Fibroblast of skin of right quadriceps (primary cell): ENCODE data around the gene CC2D1B.
"Not testable (repeated sequence)": the region's sequence is repeated elsewhere in the genome, so short reads cannot be mapped to it uniquely, and the experiment has no call there.

Experiments used
- DNase-seq: peaks from one replicate; pipeline ENCODE4 v3.0.0-alpha.2; 2013

The CC2D1B gene, protein sequence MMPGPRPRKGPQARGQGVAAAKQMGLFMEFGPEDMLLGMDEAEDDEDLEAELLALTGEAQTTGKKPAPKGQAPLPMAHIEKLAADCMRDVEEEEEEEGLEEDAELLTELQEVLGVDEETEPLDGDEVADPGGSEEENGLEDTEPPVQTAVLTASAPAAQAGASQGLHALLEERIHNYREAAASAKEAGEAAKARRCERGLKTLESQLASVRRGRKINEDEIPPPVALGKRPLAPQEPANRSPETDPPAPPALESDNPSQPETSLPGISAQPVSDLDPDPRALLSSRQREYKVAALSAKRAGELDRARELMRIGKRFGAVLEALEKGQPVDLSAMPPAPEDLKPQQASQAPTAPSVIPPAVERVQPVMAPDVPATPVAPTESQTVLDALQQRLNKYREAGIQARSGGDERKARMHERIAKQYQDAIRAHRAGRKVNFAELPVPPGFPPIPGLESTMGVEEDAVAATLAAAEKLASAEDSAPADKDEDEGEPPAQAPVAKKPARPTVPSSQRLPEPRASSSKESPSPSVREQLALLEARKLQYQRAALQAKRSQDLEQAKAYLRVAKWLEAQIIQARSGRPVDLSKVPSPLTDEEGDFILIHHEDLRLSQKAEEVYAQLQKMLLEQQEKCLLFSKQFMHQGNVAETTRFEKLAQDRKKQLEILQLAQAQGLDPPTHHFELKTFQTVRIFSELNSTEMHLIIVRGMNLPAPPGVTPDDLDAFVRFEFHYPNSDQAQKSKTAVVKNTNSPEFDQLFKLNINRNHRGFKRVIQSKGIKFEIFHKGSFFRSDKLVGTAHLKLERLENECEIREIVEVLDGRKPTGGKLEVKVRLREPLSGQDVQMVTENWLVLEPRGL

DNA sequence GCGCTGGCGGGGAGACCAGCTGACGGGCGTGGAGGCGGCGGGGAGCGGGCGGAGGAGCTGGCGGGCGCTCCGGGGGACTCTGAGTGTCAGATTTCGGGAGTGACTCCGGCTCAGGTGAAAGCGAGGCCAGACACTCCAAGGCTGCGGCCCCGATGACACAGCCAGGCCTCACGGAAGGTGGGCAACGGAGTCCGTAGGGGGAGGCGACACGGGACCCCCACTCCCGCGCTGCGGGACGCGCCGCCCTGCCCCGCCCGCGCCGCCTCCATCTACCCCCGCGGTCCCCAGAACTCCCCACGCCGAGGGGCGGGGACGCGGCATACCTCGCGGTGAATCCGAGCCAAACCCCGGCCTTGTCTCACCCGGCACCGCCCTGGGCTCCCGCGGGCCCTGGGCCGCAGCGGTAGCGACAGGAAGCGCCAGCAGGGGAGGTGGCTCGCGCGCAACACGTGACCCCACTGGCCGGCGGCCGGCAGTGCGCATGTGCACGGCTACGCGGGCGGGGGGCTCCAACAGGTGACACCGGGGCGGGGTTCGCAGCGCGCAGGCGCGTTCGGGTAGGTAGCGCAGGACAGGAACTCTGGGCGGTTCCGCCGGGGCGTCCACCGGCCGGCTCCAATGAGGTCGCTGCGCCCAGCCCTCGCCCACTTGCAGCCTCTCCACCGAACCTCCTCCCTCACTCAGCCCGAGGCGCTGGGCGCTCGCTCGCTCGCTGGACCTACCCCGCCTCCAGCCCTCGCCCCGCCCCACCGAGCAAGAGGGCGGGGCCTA lies at the start of gene CC2D1B:
Gene CC2D1B (minus strand): TSS at position 460 of the 771 bp plus-strand sequence. CDS start 1,585 bp downstream, outside the sequence.
- peak; percentile 96 for DNase-seq

DNA sequence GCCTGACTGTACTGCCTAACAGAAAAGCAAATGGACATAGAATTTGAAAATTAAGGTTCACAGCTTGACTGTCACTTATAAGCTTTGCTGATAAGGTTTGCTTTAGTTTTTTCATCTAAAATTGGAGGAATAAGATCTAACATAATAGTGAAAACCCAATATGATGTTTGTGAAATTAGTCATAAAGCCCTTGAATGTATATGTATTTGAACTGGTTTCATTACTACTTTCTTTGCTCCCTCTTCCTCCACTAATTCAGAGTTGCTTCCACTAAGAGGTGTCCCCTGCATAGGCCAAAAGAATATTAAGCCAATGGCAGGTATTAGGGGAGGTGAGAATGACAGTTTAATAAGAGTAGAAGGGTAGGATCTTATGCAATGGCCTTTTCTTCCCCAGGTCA lies 48.9 kb upstream of the CC2D1B start:
- DNase-seq = no peak

DNA sequence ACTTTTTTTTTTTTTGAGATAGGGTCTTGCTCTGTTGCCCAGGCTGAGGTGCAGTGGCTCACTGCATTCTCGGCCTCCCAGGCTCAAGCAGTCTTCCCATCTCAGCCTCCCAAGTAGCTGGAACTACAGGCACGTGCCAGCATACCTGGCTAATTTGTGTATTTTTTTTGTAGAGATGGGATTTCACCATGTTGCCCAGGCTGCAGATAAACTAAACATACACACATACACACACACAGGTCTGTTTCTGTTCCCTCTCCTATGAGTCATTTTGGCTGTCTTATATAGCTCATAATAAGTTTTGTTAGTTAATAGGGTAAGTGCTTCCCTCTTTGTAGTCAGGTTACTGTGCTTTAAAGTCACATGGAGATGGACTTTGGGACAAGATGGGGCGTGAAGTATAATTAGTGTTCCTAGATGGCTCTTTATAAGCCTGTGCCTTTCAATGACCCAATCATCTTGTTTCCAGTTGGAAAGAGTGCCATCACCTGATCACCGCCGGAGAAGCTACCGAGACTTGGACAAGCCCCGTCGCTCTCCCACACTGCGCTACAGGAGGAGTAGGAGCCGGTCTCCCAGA lies 47.5 kb upstream of the CC2D1B start:
- DNase-seq = no peak

DNA sequence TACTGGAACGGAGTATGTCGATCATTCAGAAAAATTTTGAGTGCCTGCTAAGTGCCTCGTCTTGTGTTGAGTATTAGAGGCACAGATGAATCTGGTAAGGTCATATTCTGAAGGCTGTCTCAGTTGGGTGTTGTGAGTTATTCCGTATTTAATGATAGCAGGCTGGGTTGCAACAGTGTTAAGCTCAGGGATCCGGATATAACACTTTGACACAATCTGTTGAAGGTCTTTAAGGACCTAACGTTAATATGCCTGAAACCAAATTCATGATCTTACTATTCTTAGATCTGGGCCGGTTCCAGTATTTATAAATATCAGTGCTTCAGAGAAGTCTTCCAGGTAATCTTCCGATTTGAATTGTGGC lies 39.0 kb upstream of the CC2D1B start:
- DNase-seq = no peak

DNA sequence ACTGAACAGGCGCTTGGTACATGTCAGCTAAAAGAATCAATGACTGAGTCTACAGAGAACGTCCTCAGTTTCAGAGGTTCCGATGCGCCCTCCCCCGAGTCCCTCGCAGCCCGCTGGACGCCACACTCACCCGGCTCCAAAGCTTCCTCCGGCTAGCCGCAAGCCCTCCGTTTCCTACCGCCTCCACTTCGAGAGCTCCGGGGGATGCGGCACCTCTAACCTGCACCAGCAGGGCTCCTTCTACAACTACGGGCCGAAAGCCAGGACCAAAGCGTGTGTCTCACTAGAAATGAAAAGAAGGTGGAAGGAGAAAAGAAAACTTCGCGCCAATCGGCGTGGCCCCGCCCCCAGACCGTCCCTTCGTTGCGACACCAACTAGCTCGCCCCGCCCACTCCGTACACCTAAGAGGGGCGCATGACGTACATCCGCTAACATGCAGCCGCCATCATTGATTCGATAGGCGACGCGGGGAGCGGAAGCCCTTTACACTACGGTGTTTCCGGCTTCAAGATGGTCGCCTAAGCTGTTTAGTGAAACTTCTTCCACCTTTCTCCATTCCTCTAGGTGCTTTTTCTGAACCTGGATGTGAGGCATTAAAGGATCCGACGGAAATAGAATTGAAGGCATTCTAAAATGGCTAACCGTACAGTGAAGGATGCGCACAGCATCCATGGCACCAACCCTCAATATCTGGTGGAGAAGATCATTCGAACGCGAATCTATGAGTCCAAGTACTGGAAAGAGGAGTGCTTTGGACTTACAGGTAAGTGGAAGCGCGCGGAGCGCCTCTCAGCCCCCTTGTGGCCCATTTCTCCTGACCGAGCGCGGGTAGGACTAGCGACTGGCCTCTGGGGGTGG lies 38.3 kb upstream of the CC2D1B start, which contains the start of the genes ORC1 and PRPF38A:
Gene ORC1 (minus strand): TSS at position 308 of the 859 bp plus-strand sequence. CDS start 2,200 bp downstream, outside the sequence.
Gene PRPF38A (plus strand): TSS at position 487 of the 859 bp plus-strand sequence. CDS start 148 bp downstream, at position 635.
- DNase-seq = peak; percentile 96

DNA sequence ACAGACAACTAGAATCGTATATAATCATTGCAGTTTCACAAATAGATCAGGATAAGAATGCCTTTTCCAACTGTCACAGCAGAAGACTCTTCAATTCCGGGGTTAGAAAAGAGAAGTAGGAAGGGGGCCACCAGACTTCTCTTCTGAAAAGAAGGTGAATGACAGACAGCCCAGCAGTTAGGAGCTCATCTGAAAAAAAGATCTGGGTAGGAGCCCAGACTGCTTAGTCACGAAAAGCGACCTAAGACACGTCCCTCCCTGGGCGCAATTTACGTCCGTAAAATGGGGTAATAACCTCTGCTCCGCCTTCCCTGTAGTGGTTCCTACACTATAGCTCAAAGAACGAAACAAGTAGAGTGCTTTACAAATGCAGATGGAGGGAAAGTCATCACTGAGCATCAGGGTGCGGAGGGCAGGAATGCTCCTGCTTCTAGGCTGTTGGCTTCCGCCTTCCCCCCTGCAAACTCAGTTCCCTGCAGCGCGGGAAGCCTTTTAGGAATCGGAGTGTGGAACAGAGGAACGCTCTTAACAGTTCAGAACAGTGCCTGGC lies 37.6 kb upstream of the CC2D1B start:
- peak; percentile 72 for DNase-seq

DNA sequence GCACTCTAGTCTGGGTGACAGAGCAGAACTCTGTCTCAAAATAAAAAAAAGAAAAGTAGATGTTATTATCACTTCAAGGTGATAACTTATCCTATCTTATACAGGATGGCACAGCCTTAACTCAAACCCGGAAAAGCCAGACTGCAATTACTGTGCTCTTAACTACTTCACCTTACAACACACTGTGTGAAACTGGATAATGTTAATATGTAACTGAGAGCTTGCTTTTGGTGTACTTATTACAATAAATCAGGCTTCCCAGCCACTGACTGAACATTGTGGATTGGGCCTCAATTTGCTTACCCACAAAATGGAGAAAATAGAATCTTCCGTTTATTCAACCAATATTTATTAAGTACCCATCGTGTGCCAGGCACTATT lies 36.8 kb upstream of the CC2D1B start:
- no peak for DNase-seq

DNA sequence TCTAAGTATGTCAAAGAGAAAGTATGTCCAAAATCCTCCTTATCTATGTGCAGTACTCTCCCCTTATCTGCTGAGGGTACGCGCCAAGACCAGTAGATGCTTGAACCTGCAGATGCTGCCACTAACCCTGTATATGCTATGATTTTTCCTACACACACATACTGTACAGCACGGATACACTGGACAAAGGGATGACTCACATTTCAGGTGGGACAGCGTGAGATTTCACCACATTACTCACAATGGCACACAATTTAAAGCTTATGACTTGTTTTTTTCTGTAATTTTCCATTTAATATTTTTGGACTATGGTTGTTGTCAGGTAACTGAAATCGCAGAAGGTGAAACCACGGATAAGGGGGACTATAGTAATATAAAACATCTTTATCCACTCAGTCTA lies 34.1 kb upstream of the CC2D1B start:
- no peak for DNase-seq

DNA sequence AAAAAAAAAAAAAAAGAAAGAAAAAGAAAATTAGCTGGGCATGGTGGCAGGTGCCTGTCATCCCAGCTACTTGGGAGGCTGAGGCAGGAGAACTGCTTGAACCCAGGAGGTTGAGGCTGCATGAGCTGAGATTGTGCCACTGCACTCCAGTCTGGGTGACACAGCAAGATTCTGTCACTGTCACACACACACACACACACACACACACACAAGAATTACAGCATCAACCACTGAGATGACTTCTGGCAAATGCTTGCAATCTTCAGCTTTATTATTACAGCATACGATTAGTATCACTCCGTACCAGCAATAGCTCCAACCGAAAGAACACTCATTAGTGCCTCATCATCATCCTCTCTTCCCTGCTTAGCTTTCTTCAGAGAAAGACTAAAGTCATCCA lies 33.6 kb upstream of the CC2D1B start:
- no peak for DNase-seq

DNA sequence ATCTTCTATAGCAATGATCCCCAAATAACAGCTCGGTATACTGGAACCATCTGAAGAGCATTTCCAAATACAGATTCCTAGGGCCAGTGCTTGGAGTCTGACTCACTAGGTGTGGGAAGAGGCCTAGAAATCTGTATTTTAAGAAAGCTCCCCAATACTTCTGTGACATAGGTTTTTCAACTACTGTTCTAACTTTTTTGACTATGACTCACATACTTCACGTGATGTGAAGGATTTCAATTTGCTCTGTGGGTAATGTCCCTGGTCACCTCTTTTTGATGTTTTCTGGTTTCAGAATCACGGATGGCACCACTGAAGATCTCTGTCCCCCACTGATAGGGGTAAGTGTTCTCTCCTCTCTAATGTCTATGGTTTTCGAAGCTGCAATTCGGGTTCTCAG lies 27.2 kb upstream of the CC2D1B start:
- no peak for DNase-seq

DNA sequence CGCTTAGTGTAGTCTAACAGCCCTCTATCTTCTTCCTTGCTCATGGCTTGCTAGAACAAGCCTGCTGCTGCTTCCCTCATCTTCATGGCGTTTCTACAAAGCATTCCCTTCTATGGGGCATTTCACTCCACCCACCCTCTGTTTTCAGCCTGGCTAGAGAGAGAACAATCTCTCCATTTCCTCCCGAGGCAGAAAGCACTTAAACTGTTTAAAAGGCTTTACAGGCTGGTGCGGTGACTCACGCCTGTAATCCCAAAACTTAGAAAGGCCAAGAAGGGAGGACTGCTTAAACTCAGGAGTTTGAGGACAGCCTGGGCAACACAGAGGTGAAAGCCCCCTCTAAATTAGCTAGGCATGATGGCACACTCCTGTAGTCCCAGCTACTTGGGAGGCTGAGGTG lies 20.5 kb upstream of the CC2D1B start:
- no peak for DNase-seq

DNA sequence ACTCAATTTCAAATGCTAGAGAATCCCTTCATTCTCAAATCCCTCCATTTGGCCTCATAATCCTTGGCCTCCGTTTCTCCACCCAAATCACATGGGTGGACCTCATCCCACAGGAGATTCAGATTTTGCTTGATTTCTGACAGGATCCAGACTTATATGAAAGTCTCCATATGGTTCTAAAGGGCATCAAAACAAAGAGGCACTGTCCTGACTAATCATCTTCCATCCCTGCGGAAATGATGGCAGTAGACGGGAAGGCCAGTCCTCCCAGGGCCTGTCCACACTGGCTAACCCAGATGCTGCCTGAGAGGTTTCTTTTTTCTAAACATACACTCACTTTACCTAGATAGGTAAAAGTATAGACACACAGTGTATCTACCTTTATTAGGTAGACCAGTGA lies 19.4 kb upstream of the CC2D1B start:
- no peak for DNase-seq

DNA sequence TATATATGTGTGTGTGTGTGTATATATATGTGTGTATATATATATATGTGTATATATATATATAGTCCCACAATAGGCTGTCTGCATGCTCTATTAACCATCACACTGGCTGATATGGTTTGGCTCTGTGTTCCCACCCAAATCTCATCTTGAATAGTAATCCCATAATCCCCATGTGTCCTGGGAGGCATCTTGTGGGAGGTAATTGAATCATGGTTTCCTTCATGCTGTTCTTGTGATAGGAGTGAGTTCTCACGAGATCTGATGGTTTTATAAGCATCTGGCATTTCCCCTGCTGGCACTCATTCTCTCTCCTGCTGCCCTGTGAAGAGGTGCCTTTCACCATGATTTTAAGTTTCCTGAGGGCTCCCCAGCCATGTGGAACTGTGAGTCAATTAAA lies 3.8 kb upstream of the CC2D1B start:
- not testable (repeated sequence) for DNase-seq

DNA sequence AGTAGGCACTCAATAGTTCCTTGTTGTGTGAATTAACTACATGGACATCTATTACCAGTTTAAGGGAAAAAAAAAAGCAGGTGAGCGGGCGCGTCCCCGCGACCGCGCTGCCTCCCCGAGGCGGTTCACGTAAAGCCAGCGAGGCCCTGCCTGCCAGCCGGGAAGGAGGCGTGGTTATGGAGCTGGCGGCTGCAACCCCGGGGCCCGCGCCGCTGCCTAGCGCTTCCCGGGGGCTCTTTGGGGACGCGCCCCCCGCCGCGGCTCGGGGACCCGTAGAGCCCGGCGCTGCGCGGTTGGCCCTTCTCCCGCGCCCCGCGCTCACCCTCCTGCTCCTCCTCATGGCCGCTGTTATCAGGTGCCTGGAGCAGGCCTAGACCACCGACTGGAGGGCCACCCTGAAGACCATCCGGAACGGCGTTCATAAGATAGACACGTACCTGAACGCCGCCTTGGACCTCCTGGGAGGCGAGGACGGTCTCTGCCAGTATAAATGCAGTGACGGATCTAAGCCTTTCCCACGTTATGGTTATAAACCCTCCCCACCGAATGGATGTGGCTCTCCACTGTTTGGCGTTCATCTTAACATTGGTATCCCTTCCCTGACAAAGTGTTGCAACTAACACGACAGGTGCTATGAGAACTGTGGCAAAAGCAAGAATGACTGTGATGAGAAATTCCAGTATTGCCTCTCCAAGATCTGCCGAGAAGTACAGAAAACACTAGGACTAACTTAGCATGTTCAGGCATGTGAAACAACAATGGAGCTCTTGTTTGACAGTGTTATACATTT lies 2.6 kb upstream of the CC2D1B start:
- peak; percentile 38 for DNase-seq

DNA sequence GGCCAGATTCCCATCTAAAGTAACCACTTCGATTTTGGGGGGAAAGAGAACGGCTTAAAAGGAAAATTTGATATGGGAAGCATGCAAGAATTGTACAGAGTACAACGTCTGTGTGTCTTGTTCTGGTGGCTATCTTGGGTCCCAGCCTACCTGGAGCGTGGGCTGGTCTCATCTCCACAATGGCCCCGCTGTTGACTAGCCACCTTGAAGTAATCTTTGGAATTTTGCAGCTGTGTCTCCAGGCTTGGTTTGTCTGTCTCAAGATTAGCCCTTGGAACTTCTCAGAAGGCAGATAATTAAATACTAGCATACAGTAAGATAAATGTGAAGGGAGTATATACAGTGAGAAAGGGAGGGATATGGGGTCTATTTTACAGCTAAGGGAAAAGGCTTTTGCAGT lies 1.3 kb upstream of the CC2D1B start:
- DNase-seq = no peak

DNA sequence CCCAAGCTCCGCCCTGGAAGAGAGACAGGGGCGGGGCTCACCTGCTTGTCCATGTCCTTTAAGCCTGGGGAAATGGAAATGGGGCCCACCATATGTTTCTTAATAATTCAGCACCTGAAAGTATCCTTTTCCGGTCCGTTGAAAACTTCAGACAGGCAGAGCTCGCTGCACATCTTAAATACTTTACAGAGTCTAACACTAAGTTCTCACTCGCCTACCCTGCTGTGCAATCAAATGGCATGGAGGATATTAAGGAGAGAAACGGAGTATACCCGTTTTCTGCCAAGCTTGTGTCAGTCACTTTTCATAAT lies 467 bp upstream of the CC2D1B start:
- DNase-seq = no peak

DNA sequence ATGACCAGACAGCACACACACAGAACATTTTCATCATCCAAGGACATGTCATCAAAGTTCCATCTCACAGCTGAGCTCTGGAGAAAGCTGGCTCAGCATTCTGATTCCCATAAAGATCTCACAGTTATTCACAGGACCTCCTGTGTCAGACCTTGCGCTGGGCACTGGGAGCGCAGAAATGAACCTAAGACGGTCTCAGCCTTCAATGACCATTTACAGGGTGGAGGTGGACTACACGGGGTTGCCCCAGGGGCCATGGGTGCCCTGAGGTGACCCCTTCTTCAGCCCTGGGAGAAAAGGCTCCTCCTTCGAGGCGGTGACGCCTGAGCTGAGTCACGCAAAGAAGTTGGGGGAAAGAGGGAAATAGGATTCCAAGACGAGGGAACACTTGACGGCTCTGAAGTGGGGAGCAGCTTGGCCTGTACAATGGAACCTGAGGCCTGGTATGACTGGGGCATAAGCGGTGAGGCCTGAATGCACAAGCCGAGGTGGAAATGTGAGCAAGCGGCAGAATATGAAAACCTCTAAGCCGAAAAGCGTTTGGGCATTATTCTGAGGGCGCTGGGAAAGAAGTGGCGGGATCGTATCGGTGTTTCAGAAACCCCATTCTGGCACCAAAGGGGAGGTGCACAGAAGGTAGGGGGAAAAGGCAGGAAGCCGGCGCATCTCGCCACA lies 797 bp downstream of the CC2D1B start:
- peak; percentile 75 for DNase-seq

DNA sequence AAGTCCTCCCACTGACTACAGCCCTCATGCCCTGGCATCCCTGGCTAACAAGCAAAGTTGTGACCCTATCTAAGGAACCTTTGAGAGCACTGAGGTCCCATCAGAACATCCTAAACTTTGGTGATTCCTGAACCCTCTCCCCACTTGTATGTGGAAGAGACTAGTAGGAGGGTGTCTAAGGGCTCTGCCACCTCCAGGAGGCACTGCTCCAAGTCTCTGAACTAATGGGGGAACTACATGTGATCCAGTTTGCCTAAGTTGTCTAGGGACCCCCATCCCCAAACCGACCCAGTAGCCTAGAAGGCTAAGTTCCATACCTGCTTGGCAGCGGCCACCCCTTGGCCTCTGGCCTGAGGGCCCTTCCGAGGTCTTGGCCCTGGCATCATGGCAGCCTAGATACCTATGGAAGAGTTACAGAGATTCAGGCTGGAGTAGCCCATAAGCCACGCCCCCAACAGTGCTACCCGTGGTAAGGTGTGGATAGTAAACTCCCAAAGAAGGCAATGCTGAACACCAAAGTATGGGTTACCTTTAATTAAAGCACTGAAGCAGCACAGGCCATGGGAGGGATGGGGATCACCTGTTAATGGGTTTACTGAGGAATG lies 1.7 kb downstream of the CC2D1B start:
- no peak for DNase-seq

DNA sequence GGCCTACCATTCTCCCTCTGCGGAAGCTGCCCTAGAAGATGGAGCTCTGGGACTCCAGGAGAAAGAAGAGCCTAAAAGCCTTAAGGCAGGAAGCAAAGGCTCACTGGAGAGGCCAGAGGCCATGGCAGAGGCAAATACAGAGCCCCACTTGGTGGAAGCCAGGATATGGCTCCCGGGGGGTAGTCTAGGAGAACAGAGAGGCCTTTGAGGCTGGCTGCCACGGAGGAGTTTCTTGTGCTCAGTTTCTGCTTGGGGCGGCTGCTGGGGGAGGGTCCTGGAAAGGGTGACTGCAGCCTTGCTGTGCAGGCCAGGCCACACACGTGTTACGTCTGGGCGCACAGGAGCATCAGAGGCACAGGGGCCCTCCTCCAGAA lies 5.4 kb downstream of the CC2D1B start:
- DNase-seq = no peak
